SK-N-SH (cell line): ENCODE measurements around the gene ADAP1.

Experiments
- CTCF ChIP-seq: fragments of 200-600 bp; sonication (generic); IDR thresholded peaks from 2 replicates; pipeline ENCODE4 v1.6.1; 2017; ENCODE audit warnings: antibody characterized with exemption, mild to moderate bottlenecking, moderate library complexity
- ELF1 ChIP-seq: IDR thresholded peaks from 2 replicates; pipeline ENCODE4 v1.4.0; 2012
- EP300 ChIP-seq, 2 experiments: IDR thresholded peaks; 2 replicates each; pipeline versions ENCODE4 v1.4.0 to v1.6.1; 2012; ENCODE audit warnings: borderline replicate concordance in 1 of 2, low read depth in 1 of 2, low read length in 1 of 2
- EZH2phosphoT487 ChIP-seq: fragments of 200-600 bp; sonication (generic); IDR thresholded peaks from 2 replicates; pipeline ENCODE4 v1.6.1; 2017; ENCODE audit warnings: low read depth, mixed run types, mild to moderate bottlenecking, antibody characterized with exemption, moderate library complexity, borderline replicate concordance
- GATA2 ChIP-seq: sonication (generic); formaldehyde crosslinking; IDR thresholded peaks from 2 replicates; pipeline ENCODE4 v1.5.0; 2020; ENCODE audit warnings: mild to moderate bottlenecking, missing genetic modification reagents
- JUND ChIP-seq: IDR thresholded peaks from 2 replicates; pipeline ENCODE4 v1.4.0; 2012
- MAX ChIP-seq: IDR thresholded peaks from 2 replicates; pipeline ENCODE4 v1.4.0; 2012; ENCODE audit warnings: low read depth
- RCOR1 ChIP-seq: fragments of 150-350 bp; IDR thresholded peaks from 2 replicates; pipeline ENCODE4 v1.6.1; 2017; ENCODE audit warnings: antibody characterized with exemption, low read length
- SIN3A ChIP-seq: IDR thresholded peaks from 2 replicates; pipeline ENCODE4 v1.6.1; 2012; ENCODE audit warnings: low read depth, mild to moderate bottlenecking, low read length, moderate library complexity, borderline replicate concordance

- TF ChIP-seq ELF1: no peak
- TF ChIP-seq EP300 (IDR thresholded peaks at IDR 0.05; ENCODE audit: borderline replicate concordance in 1 of 2, low read depth in 1 of 2, low read length in 1 of 2): no peak
- no peak for TF ChIP-seq RCOR1
- TF ChIP-seq JUND: no peak
- TF ChIP-seq CTCF: no peak
- TF ChIP-seq SIN3A: no peak
- no peak for TF ChIP-seq MAX
- TF ChIP-seq EZH2phosphoT487: no peak
- no peak for TF ChIP-seq GATA2 (CRISPR knock-in tag)
Measured at GRCh38 chr7:849145-849544, 105.3 kb downstream of the ADAP1 start.
